GM21737 (cell line): ENCODE data around the gene COL4A1.

Experiments used
- ATAC-seq: cut with Tn5 transposase; IDR thresholded peaks from one replicate; pipeline ENCODE4 v1.9.1; 2021; ENCODE audit warnings: mild to moderate bottlenecking, moderate library complexity; ENCODE audit not compliant: unreplicated experiment

The COL4A1 gene

GRCh38 chr13:110151462-110151861, 155.5 kb downstream of the COL4A1 start:
- no peak for ATAC-seq

GRCh38 chr13:110150384-110151101, 156.4 kb downstream of the COL4A1 start:
- ATAC-seq = no peak

GRCh38 chr13:110149036-110149435, 157.9 kb downstream of the COL4A1 start:
- ATAC-seq = no peak

GRCh38 chr13:110140099-110140498, 166.9 kb downstream of the COL4A1 start:
- ATAC-seq = no peak

GRCh38 chr13:110138700-110139036, 168.3 kb downstream of the COL4A1 start:
- ATAC-seq = no peak

GRCh38 chr13:110138010-110138699, 168.8 kb downstream of the COL4A1 start:
- peak; percentile 59 for ATAC-seq

GRCh38 chr13:110137680-110138009, 169.3 kb downstream of the COL4A1 start:
- peak; percentile 57 for ATAC-seq

GRCh38 chr13:110136660-110137585, 170.0 kb downstream of the COL4A1 start:
- ATAC-seq = no peak

- ATAC-seq = no peak
Measured at GRCh38 chr13:110135977-110136597, 170.9 kb downstream of the COL4A1 start.

GRCh38 chr13:110134801-110135200, 172.2 kb downstream of the COL4A1 start:
- no peak for ATAC-seq

GRCh38 chr13:110133425-110134235, 173.3 kb downstream of the COL4A1 start:
- ATAC-seq = no peak

- ATAC-seq = no peak
Measured at GRCh38 chr13:110132225-110132982, 174.6 kb downstream of the COL4A1 start.

- no peak for ATAC-seq
Measured at GRCh38 chr13:110131424-110131823, 175.5 kb downstream of the COL4A1 start.

- no peak for ATAC-seq
Measured at GRCh38 chr13:110130431-110130830, 176.5 kb downstream of the COL4A1 start.

GRCh38 chr13:110129539-110130186, 177.3 kb downstream of the COL4A1 start:
- ATAC-seq = no peak

GRCh38 chr13:110129076-110129475, 177.9 kb downstream of the COL4A1 start:
- ATAC-seq = no peak

GRCh38 chr13:110128546-110128945, 178.4 kb downstream of the COL4A1 start:
- ATAC-seq = no peak

- ATAC-seq = no peak
Measured at GRCh38 chr13:110127986-110128511, 178.9 kb downstream of the COL4A1 start.
